Upper lobe of left lung (tissue), 6 donors: ENCODE results near the gene COPRS. TPM values are rescaled to one million over a fixed set of nuclear protein-coding genes. Genes with fewer than 3 reads are reported as not detected.

Experiments
- ATAC-seq, 2 donors: fragments of 200-7000 bp; cut with Tn5 transposase; one replicate each; pipeline ENCODE4 v1.9.1; 2022; ENCODE audit warnings: mild to moderate bottlenecking in 2 of 2, moderate library complexity in 2 of 2; ENCODE audit not compliant: low FRiP score in 2 of 2
- DNase-seq, 2 donors: peaks; one replicate each; pipeline ENCODE4 v3.0.0-alpha.2; 2019 to 2020
- H3K27ac ChIP-seq, 4 donors: fragments of 200-600 bp; sonication (generic); one replicate each; pipeline ENCODE4 v1.5.1; 2016 to 2019
- H3K27me3 ChIP-seq, 4 donors: fragments of 200-600 bp; sonication (generic); one replicate each; pipeline ENCODE4 v1.5.1; 2017 to 2019
- H3K36me3 ChIP-seq, 4 donors: fragments of 200-600 bp; sonication (generic); one replicate each; pipeline ENCODE4 v1.5.1; 2016 to 2019
- H3K4me1 ChIP-seq, 4 donors: fragments of 200-600 bp; sonication (generic); one replicate each; pipeline ENCODE4 v1.5.1; 2018 to 2019
- H3K4me3 ChIP-seq, 4 donors: fragments of 200-600 bp; sonication (generic); one replicate each; pipeline ENCODE4 v1.5.1; 2017 to 2019; ENCODE audit warnings: mild to moderate bottlenecking in 2 of 4, moderate library complexity in 1 of 4
- H3K9me3 ChIP-seq, 4 donors: fragments of 200-600 bp; sonication (generic); one replicate each; pipeline ENCODE4 v1.5.1; 2018 to 2019
- EP300 ChIP-seq, 4 donors: sonication (generic); formaldehyde crosslinking; IDR thresholded peaks; one replicate each; pipeline ENCODE4 v1.5.1; 2017; ENCODE audit warnings: antibody characterized with exemption in 4 of 4, control low read depth in 2 of 4
- POLR2A ChIP-seq, 4 donors: fragments of 450-650 bp; IDR thresholded peaks; one replicate each; pipeline ENCODE4 v1.5.1; 2016 to 2017; ENCODE audit warnings: antibody characterized with exemption in 4 of 4, mild to moderate bottlenecking in 2 of 4
- POLR2AphosphoS5 ChIP-seq, 2 donors: sonication (generic); formaldehyde crosslinking; IDR thresholded peaks; one replicate each; pipeline ENCODE4 v1.5.1; 2017; ENCODE audit warnings: antibody characterized with exemption in 2 of 2
- WGBS, 2 donors: methylation state at CpG; one replicate each; pipeline ENCODE4 v1.1.5; 2017 to 2018; 5-methylcytosine and 5-hydroxymethylcytosine counted together
- total RNA-seq, 6 donors: library from RNA; depleted of rRNA in 4 of 6; stranded (reverse); fragments of >200 nt in 4 of 6; gene quantifications; one replicate each; pipeline versions ENCODE4 v1.1.0 to v1.2.1, GENCODE V29; 2016 to 2021
- TF ChIP-seq, protein P1 (sequence below), 6 experiments: fragments of 450-650 bp in 4 of 6; fragments of 200-600 bp in 2 of 6; sonication (generic) in 2 of 6; IDR thresholded peaks; one replicate each; pipeline ENCODE4 v1.5.1; 2016 to 2019; ENCODE audit warnings: antibody characterized with exemption in 6 of 6
- donor health status: DM: no; HTN: no; CAD: no; lungs with moderate emphysema.
- donor health status: DM: no; HTN: yes; CAD: no; lungs with severe emphysema.

Gene COPRS
- total RNA-seq, 6 donors from 2014 or later, result 13.6 to 84.8 (median 44.1) TPM

DNA sequence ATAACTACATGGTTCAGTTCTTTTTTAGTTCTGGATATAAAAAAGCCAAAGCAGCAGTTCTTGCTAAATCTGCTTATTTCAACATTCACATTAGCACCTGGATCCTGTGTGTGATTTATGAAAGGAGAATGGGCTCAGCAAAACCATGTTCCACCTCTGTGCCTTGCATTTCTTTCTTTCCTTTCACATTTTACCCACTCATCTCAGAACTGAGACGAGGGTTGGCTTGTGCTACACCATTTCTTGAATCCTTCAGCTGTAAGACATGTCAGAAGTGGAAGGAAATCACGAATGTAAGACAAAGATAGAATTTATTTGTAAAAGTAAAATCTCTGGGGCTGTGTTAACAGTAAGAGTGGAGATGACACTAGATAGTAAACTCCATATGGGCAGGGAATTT lies 43.6 kb upstream of the COPRS start:
- TF ChIP-seq POLR2A (IDR thresholded peaks at IDR 0.05), result no peak
- TF ChIP-seq, protein P1, sequence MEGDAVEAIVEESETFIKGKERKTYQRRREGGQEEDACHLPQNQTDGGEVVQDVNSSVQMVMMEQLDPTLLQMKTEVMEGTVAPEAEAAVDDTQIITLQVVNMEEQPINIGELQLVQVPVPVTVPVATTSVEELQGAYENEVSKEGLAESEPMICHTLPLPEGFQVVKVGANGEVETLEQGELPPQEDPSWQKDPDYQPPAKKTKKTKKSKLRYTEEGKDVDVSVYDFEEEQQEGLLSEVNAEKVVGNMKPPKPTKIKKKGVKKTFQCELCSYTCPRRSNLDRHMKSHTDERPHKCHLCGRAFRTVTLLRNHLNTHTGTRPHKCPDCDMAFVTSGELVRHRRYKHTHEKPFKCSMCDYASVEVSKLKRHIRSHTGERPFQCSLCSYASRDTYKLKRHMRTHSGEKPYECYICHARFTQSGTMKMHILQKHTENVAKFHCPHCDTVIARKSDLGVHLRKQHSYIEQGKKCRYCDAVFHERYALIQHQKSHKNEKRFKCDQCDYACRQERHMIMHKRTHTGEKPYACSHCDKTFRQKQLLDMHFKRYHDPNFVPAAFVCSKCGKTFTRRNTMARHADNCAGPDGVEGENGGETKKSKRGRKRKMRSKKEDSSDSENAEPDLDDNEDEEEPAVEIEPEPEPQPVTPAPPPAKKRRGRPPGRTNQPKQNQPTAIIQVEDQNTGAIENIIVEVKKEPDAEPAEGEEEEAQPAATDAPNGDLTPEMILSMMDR (IDR thresholded peaks at IDR 0.05), result no peak
- no peak for TF ChIP-seq EP300 (IDR thresholded peaks at IDR 0.05)
- no peak for TF ChIP-seq POLR2AphosphoS5 (IDR thresholded peaks at IDR 0.05)
- Histone ChIP-seq H3K4me3 (no peak overlapping the region), H3K36me3 (peaks cover 0 to 20% (median 15%) of the 10 kb centered on the region in 4 donors), H3K4me1 (peaks cover 9 to 20% (median 11%) of the 10 kb centered on the region in 4 donors), H3K27ac (no peak overlapping the region), H3K27me3 (no peaks in the 10 kb centered on the region), H3K9me3 (no peaks in the 10 kb centered on the region)
- DNase-seq (no peak), ATAC-seq (no peak)
- 64 to 67% methylated on average over 2 of the region's 2 CpGs for WGBS, 2 donors

DNA sequence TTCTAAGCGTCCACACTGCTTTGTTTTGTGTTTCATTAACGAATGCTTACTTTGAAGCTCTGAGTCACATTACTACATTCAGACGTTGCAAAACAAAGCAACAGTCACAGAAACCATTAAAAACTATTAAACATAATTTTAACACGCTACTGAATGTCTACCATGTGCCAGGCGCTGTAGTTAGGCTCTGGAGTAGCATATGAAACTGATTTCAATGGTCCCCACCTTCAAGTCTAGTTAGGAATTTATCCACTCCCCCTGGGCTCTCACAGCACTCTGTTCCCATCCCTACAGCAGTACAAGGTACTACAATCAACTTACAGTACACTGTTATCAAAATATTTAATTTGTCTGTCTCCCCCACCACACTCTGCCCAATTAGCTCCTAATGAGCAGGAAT lies 41.8 kb upstream of the COPRS start:
- no peak for TF ChIP-seq POLR2AphosphoS5 (IDR thresholded peaks at IDR 0.05)
- no peak for TF ChIP-seq POLR2A (IDR thresholded peaks at IDR 0.05)
- no peak for TF ChIP-seq EP300 (IDR thresholded peaks at IDR 0.05)
- TF ChIP-seq, protein P1 (IDR thresholded peaks at IDR 0.05), result no peak
- no peak for DNase-seq

DNA sequence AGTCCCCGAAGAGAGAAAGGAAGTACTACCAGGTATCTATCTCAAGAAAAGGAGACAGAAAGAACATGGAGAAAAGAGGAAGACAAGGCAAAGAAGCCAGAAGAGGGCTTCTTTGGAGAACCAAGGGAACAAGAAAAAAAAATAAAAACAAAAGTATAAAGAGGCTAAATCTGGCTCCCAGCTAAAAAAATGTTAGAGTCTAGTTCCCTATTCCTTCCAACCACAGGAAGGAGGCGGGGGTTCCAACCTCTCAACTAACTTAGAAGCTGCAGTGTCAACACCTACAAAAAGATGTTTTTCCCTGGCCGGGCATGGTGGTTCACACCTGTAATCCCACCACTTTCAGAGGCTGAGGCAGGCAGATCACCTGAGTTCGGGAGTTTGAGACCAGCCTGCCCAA lies 29.1 kb upstream of the COPRS start:
- Histone ChIP-seq H3K36me3 (peaks cover 39 to 97% (median 72%) of the 10 kb centered on the region in 4 donors), H3K27me3 (no peaks in the 10 kb centered on the region), H3K4me3 (no peak overlapping the region), H3K9me3 (no peaks in the 10 kb centered on the region), H3K4me1 (no peaks in the 10 kb centered on the region), H3K27ac (peak overlapping the region in 2 of 4 donors; percentile 23 to 26)
- WGBS, 2 donors, result 62 to 65% methylated on average over 4 of the region's 4 CpGs
- ATAC-seq (peak in 1 of 2 donors; percentile 68), DNase-seq (peak in 1 of 2 donors; percentile 31)
- TF ChIP-seq POLR2A (IDR thresholded peaks at IDR 0.05) (no peak), EP300 (IDR thresholded peaks at IDR 0.05) (no peak), POLR2AphosphoS5 (IDR thresholded peaks at IDR 0.05) (no peak)
- TF ChIP-seq, protein P1 (IDR thresholded peaks at IDR 0.05), result no peak

More for the DNA sequence above, 41.8 kb upstream of the COPRS start:
- Histone ChIP-seq H3K4me1 (peaks cover 9 to 20% (median 11%) of the 10 kb centered on the region in 4 donors), H3K9me3 (no peaks in the 10 kb centered on the region), H3K4me3 (peak overlapping the region; percentile 57 to 94 (median 87)), H3K36me3 (peaks cover 0 to 38% (median 24%) of the 10 kb centered on the region in 4 donors), H3K27me3 (no peaks in the 10 kb centered on the region), H3K27ac (peak overlapping the region in 2 of 4 donors; percentile 65 to 72)
- ATAC-seq, result no peak
- 8 to 13% methylated on average over 5 of the region's 5 CpGs for WGBS, 2 donors

DNA sequence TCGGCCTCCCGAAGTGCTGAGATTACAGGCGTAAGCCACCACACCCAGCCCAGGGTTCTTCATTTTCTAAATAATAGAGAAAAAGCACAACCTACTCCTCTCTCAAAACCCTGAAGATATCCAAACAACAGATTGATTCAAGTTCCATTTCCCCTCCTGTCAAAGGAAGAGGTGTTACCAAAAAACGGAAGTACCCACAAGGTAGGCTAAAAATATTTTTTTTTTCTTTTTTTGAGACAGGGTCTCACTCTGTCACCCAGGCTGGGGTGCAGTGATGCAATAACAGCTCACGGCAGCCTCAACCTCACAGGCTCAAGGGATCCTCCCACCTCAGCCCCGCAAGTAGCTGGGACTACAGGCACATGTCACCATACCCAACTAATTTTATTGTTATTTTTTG lies 23.5 kb upstream of the COPRS start:
- Histone ChIP-seq H3K36me3 (peaks cover 35 to 100% (median 81%) of the 10 kb centered on the region in 4 donors), H3K27me3 (no peaks in the 10 kb centered on the region), H3K4me3 (no peak overlapping the region), H3K9me3 (no peaks in the 10 kb centered on the region), H3K4me1 (no peaks in the 10 kb centered on the region), H3K27ac (no peak overlapping the region)
- TF ChIP-seq POLR2A (IDR thresholded peaks at IDR 0.05), result no peak
- TF ChIP-seq, protein P1 (IDR thresholded peaks at IDR 0.05), result no peak
- no peak for TF ChIP-seq EP300 (IDR thresholded peaks at IDR 0.05)
- TF ChIP-seq POLR2AphosphoS5 (IDR thresholded peaks at IDR 0.05), result no peak
- WGBS, 2 donors, result 77 to 83% methylated on average over 6 of the region's 6 CpGs
- DNase-seq (no peak), ATAC-seq (no peak)

DNA sequence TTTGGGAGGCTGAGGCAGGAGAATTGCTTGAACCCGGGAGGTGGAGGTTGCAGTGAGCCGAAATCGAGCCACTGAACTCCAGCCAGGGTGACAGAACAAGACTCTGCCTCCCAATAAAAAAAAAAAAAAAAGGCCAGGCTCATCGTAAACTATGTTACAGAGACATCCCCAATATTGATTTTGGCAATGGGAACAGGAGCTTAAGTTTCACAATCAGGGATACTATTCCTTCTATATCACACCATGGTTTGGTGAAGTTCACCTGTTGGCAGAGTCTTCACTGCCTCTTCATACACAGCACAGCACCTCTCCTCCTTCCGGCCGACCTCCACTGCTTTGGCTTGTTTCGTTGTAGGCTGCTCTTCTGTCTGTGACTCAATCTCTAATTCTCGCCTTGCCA lies 21.3 kb upstream of the COPRS start:
- H3K9me3 ChIP-seq, result no peaks in the 10 kb centered on the region
- peaks cover 35 to 97% (median 84%) of the 10 kb centered on the region in 4 donors for H3K36me3 ChIP-seq
- H3K4me1 ChIP-seq, result no peaks in the 10 kb centered on the region
- H3K4me3 ChIP-seq, result no peak overlapping the region
- no peak overlapping the region for H3K27ac ChIP-seq
- ATAC-seq (no peak), DNase-seq (no peak)
- no peaks in the 10 kb centered on the region for H3K27me3 ChIP-seq
- no peak for TF ChIP-seq POLR2A (IDR thresholded peaks at IDR 0.05)
- TF ChIP-seq POLR2AphosphoS5 (IDR thresholded peaks at IDR 0.05), result no peak
- TF ChIP-seq, protein P1 (IDR thresholded peaks at IDR 0.05), result no peak
- no peak for TF ChIP-seq EP300 (IDR thresholded peaks at IDR 0.05)
- 93 to 96% methylated on average over 8 of the region's 8 CpGs for WGBS, 2 donors
